OCI-LY1 (cell line): ENCODE data around the gene PTPRN2.
"Not testable (repeated sequence)": the region's sequence is repeated elsewhere in the genome, so short reads cannot be mapped to it uniquely, and the experiment has no call there.

Experiments
- H2AFZ ChIP-seq: fragments of 200-600 bp; sonication (generic), shearing (Covaris generic); 2 replicates; pipeline ENCODE4 v1.6.0; 2014; ENCODE audit warnings: antibody characterized with exemption, mild to moderate bottlenecking, low read length
- H3F3A ChIP-seq: fragments of 200-600 bp; sonication (generic), shearing (Covaris generic); 2 replicates; pipeline ENCODE4 v1.6.0; 2014; ENCODE audit warnings: mild to moderate bottlenecking, antibody characterized with exemption, low read length, moderate library complexity; ENCODE audit not compliant: insufficient read depth
- H3K27ac ChIP-seq: fragments of 200-600 bp; sonication (generic); 2 replicates; pipeline ENCODE4 v1.5.1; 2014; ENCODE audit warnings: low read length, mixed run types, mild to moderate bottlenecking, low read depth; ENCODE audit not compliant: poor library complexity, severe bottlenecking
- H3K27me3 ChIP-seq: fragments of 200-600 bp; sonication (generic); 2 replicates; pipeline ENCODE4 v1.6.0; 2014; ENCODE audit warnings: antibody characterized with exemption, mild to moderate bottlenecking, low read length, moderate library complexity; ENCODE audit not compliant: insufficient read depth
- H3K36me3 ChIP-seq: fragments of 200-600 bp; sonication (generic); 2 replicates; pipeline ENCODE4 v1.6.1; 2014; ENCODE audit warnings: mild to moderate bottlenecking, antibody characterized with exemption, low read length, moderate library complexity, mixed read lengths; ENCODE audit not compliant: insufficient read depth
- H3K4me1 ChIP-seq: fragments of 200-600 bp; sonication (generic); 2 replicates; pipeline ENCODE4 v1.5.1; 2014; ENCODE audit warnings: mild to moderate bottlenecking, low read length, moderate library complexity; ENCODE audit not compliant: insufficient read depth, severe bottlenecking
- H3K4me2 ChIP-seq: fragments of 200-600 bp; sonication (generic), shearing (Covaris generic); 2 replicates; pipeline ENCODE4 v1.6.1; 2014; ENCODE audit warnings: low read length
- H3K4me3 ChIP-seq: fragments of 200-600 bp; sonication (generic); 2 replicates; pipeline ENCODE4 v1.5.1; 2014; ENCODE audit warnings: low read length, low read depth, mild to moderate bottlenecking, mixed read lengths; ENCODE audit not compliant: poor library complexity, severe bottlenecking
- H3K79me2 ChIP-seq: fragments of 200-600 bp; shearing (Covaris generic); 2 replicates; pipeline ENCODE4 v1.6.1; 2016; ENCODE audit warnings: mixed run types, low read length, mixed read lengths; ENCODE audit not compliant: insufficient read depth
- H3K9ac ChIP-seq: fragments of 200-600 bp; sonication (generic), shearing (Covaris generic); 2 replicates; pipeline ENCODE4 v1.6.1; 2014; ENCODE audit warnings: mild to moderate bottlenecking, low read length, mixed read lengths
- H3K9me2 ChIP-seq: fragments of 200-600 bp; sonication (generic), shearing (Covaris generic); 2 replicates; pipeline ENCODE4 v1.6.1; 2014; ENCODE audit warnings: low read depth, mild to moderate bottlenecking, low read length, mixed read lengths
- H3K9me3 ChIP-seq: fragments of 200-600 bp; shearing (Covaris generic); 2 replicates; pipeline ENCODE4 v1.6.1; 2014; ENCODE audit warnings: low read length, mixed read lengths
- H4K20me1 ChIP-seq: fragments of 200-600 bp; sonication (generic), shearing (Covaris generic); 2 replicates; pipeline ENCODE4 v1.6.0; 2016; ENCODE audit warnings: mild to moderate bottlenecking, low read length; ENCODE audit not compliant: insufficient read depth
- EZH2 ChIP-seq: fragments of 200-600 bp; sonication (generic), shearing (Covaris generic); IDR thresholded peaks from 2 replicates; pipeline ENCODE4 v1.8.0; 2017; ENCODE audit warnings: borderline replicate concordance, mixed run types, mild to moderate bottlenecking, antibody characterized with exemption, low read length, moderate library complexity, mixed read lengths
- TF ChIP-seq, protein P1 (sequence below): fragments of 200-600 bp; sonication (generic), shearing (Covaris generic); IDR thresholded peaks from 2 replicates; pipeline ENCODE4 v1.5.1; 2017; ENCODE audit warnings: mild to moderate bottlenecking, antibody characterized with exemption, low read length, moderate library complexity, mixed read lengths

PTPRN2 gene

GRCh38 chr7:158387546-158387891 lies 200.1 kb downstream of the PTPRN2 start:
- Histone ChIP-seq H3K9me2 (no peaks in the 10 kb centered on the region), H3K79me2 (no peaks in the 10 kb centered on the region), H3K4me1 (no peaks in the 10 kb centered on the region), H3K27ac (no peak overlapping the region), H2AFZ (no peak overlapping the region), H3K9ac (no peak overlapping the region), H3F3A (no peaks in the 10 kb centered on the region), H3K4me2 (no peak overlapping the region), H3K9me3 (no peaks in the 10 kb centered on the region), H3K4me3 (no peak overlapping the region), H3K27me3 (0 out of 2 replicates have a peak, but pooled peaks cover 5% of the 10 kb centered on the region), H4K20me1 (no peaks in the 10 kb centered on the region), H3K36me3 (no peaks in the 10 kb centered on the region)
- TF ChIP-seq, protein P1, sequence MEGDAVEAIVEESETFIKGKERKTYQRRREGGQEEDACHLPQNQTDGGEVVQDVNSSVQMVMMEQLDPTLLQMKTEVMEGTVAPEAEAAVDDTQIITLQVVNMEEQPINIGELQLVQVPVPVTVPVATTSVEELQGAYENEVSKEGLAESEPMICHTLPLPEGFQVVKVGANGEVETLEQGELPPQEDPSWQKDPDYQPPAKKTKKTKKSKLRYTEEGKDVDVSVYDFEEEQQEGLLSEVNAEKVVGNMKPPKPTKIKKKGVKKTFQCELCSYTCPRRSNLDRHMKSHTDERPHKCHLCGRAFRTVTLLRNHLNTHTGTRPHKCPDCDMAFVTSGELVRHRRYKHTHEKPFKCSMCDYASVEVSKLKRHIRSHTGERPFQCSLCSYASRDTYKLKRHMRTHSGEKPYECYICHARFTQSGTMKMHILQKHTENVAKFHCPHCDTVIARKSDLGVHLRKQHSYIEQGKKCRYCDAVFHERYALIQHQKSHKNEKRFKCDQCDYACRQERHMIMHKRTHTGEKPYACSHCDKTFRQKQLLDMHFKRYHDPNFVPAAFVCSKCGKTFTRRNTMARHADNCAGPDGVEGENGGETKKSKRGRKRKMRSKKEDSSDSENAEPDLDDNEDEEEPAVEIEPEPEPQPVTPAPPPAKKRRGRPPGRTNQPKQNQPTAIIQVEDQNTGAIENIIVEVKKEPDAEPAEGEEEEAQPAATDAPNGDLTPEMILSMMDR = no peak

- H3K4me3 ChIP-seq = no peak overlapping the region
- H3K27ac ChIP-seq = no peak overlapping the region
- H3K9ac ChIP-seq = no peak overlapping the region
- no peaks in the 10 kb centered on the region for H3K9me2 ChIP-seq
- no peaks in the 10 kb centered on the region for H3F3A ChIP-seq
- H3K4me2 ChIP-seq = no peak overlapping the region
- no peaks in the 10 kb centered on the region for H3K9me3 ChIP-seq
- H3K36me3 ChIP-seq = no peaks in the 10 kb centered on the region
- no peaks in the 10 kb centered on the region for H4K20me1 ChIP-seq
- 0 out of 2 replicates have a peak, but pooled peaks cover 5% of the 10 kb centered on the region for H3K27me3 ChIP-seq
- no peaks in the 10 kb centered on the region for H3K79me2 ChIP-seq
- no peak overlapping the region for H2AFZ ChIP-seq
- TF ChIP-seq EZH2 = no peak
- TF ChIP-seq, protein P1 = no peak
- no peaks in the 10 kb centered on the region for H3K4me1 ChIP-seq
These were observed 200.6 kb downstream of the PTPRN2 start for GRCh38 chr7:158386866-158387545.

DNA sequence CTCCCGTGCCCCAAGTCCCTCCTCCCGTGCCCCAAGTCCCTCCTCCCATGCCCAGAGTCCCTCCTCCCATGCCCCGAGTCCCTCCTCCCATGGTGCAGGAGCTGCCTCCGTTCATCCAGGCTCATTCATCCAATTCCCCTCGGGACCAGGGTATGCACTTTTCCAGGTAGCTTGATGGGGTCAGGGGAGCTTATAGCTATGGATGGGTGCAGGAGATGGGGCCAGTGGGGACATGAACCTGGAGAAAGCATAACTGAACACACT lies 201.3 kb downstream of the PTPRN2 start:
- H3K4me1 ChIP-seq = no peaks in the 10 kb centered on the region
- H3K27ac ChIP-seq = no peak overlapping the region
- 0 out of 2 replicates have a peak, but pooled peaks cover 5% of the 10 kb centered on the region for H3K27me3 ChIP-seq
- no peaks in the 10 kb centered on the region for H3K9me3 ChIP-seq
- H3K4me3 ChIP-seq = no peak overlapping the region
- H4K20me1 ChIP-seq = no peaks in the 10 kb centered on the region
- no peak overlapping the region for H2AFZ ChIP-seq
- H3K79me2 ChIP-seq = no peaks in the 10 kb centered on the region
- H3K36me3 ChIP-seq = no peaks in the 10 kb centered on the region
- H3K9me2 ChIP-seq = no peaks in the 10 kb centered on the region
- H3K4me2 ChIP-seq = no peak overlapping the region
- H3K9ac ChIP-seq = no peak overlapping the region
- TF ChIP-seq EZH2 = no peak
- TF ChIP-seq, protein P1 = no peak
- no peaks in the 10 kb centered on the region for H3F3A ChIP-seq

DNA sequence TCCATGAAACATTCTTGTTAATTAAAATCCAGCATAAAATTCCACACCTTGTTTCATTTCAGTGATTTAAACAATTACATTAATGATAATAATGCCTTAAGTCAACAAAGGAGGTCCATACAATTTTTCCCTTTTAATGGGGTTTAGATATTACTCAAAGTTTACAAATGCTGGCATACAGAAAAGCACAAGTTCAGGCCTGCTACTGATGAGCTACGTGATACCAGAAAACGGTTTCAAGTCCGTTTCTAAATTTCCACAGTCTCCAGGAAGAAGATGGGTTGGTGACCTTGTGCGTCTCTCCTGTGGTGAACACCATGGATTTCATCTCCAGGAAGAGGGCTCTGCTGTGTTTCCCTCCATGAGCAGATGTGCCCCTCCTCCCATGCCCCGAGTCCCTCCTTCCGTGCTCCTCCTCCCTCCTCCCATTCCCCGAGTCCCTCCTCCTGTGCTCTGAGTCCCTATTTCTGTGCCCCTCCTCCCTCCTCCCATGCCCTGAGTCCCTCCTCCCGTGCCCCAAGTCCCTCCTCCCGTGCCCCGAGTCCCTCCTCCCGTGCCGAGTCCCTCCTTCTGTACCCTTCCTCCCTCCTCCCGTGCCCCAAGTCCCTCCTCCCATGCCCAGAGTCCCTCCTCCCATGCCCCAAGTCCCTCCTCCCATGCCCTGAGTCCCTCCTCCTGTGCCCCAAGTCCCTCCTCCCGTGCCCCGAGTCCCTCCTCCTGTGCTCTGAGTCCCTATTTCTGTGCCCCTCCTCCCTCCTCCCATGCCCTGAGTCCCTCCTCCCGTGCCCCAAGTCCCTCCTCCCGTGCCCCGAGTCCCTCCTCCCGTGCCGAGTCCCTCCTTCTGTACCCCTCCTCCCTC lies 201.9 kb downstream of the PTPRN2 start:
- H3K79me2 ChIP-seq, H3K4me2 ChIP-seq, H3K27me3 ChIP-seq, H3F3A ChIP-seq, H3K27ac ChIP-seq, H4K20me1 ChIP-seq, H3K9ac ChIP-seq, H2AFZ ChIP-seq, H3K36me3 ChIP-seq, H3K4me1 ChIP-seq, H3K9me2 ChIP-seq, H3K4me3 ChIP-seq, H3K9me3 ChIP-seq: not testable (repeated sequence)
